ENCODE results near the gene EIF4B. TPM values are rescaled to one million over a fixed set of nuclear protein-coding genes. Genes with fewer than 3 reads are reported as not detected.

Gene EIF4B
- total and polyA plus RNA-seq, 2 of the 13 experiments (the other 11 are each of a cell fraction or from before 2014, with no cell fraction given): 416 to 548 TPM

DNA sequence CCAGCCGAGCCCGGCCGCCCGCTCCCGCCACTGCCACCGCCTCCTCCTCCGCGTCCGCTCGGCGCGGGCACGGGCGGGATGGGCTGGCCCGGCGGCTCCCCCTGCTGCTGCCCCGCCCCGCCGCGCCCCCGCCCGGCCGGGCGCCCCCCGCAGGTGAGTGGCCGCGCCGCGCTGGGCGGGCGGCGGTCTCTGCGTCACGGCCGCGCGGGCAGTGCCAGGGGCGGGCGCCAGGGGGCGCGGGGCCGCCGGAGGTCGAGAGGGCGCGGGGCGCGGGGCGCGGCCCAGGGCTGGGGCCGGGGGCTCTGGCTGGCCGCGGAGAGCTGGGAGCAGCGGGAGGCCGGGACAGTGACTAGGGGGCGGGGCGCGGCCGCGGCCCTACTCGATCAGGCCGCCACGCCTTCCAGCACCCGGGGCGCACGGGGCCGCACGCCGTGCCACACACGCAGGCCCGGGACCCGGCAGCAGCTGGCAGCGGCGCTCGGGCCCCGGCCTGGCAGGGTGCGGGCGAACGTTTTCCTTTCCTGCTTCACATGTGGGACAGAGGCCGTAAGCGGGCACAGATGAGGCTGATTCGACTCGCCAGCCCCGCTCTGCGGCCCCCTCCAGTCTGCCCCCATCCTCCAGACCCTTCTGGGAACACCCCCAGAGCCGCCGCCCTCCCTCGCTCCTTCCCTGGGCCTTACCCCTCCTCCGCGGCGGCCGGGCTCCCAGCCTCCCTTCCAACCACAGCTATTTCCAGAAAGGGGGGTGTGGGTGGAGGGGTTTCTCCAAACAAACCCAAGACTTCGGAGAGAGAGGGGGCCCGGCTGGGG is 41.2 kb downstream of the EIF4B start (continued):
- TF ChIP-seq, protein P1, sequence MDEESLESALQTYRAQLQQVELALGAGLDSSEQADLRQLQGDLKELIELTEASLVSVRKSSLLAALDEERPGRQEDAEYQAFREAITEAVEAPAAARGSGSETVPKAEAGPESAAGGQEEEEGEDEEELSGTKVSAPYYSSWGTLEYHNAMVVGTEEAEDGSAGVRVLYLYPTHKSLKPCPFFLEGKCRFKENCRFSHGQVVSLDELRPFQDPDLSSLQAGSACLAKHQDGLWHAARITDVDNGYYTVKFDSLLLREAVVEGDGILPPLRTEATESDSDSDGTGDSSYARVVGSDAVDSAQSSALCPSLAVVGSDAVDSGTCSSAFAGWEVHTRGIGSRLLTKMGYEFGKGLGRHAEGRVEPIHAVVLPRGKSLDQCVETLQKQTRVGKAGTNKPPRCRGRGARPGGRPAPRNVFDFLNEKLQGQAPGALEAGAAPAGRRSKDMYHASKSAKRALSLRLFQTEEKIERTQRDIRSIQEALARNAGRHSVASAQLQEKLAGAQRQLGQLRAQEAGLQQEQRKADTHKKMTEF (CRISPR knock-in tag; IDR thresholded peaks at IDR 0.05): 0 out of 2 replicates have a peak, but pooled peaks have one; percentile 16
- TF ChIP-seq HOXA3 (CRISPR knock-in tag; IDR thresholded peaks at IDR 0.05) (0 out of 2 replicates have a peak, but pooled peaks have one; percentile 39), ZNF772 (CRISPR knock-in tag; IDR thresholded peaks at IDR 0.05) (0 out of 2 replicates have a peak, but pooled peaks have one; percentile 17), ZFY (CRISPR knock-in tag; IDR thresholded peaks at IDR 0.05) (peak; percentile 79), HNRNPL (IDR thresholded peaks at IDR 0.05; ENCODE audit: low read depth, low read length) (peak; percentile 79; the same call in 1 of the 2 replicates), RBFOX2 (IDR thresholded peaks at IDR 0.05; ENCODE audit: low read depth, low read length) (peak; percentile 59), MAF1 (CRISPR knock-in tag; IDR thresholded peaks at IDR 0.05; ENCODE audit: borderline replicate concordance) (no peak), ATF7-NPFF (CRISPR knock-in tag; IDR thresholded peaks at IDR 0.05; ENCODE audit: low read depth) (0 out of 2 replicates have a peak, but pooled peaks have one; percentile 40), ZNF776 (CRISPR knock-in tag; IDR thresholded peaks at IDR 0.05) (no peak; the same call in 1 of the 2 replicates), KLF11 (CRISPR knock-in tag; IDR thresholded peaks at IDR 0.05) (no peak), SIN3A (IDR thresholded peaks at IDR 0.05; ENCODE audit: borderline replicate concordance, low read depth, low read length) (peak; percentile 44; the same call in 1 of the 2 replicates), MYC (CRISPR knock-in tag; IDR thresholded peaks at IDR 0.05; ENCODE audit: borderline replicate concordance) (0 out of 2 replicates have a peak, but pooled peaks have one; percentile 45), MAZ (IDR thresholded peaks at IDR 0.05; ENCODE audit: borderline replicate concordance, low read depth, low read length) (no peak; the same call in 1 of the 2 replicates), MAZ (CRISPR knock-in tag; IDR thresholded peaks at IDR 0.05; ENCODE audit: low read depth) (peak; percentile 52; the same call in 1 of the 2 replicates), ZNF180 (CRISPR knock-in tag; IDR thresholded peaks at IDR 0.05; ENCODE audit: borderline replicate concordance, low read depth) (no peak), MED1 (CRISPR knock-in tag; IDR thresholded peaks at IDR 0.05) (0 out of 2 replicates have a peak, but pooled peaks have one; percentile 7), MTF1 (CRISPR knock-in tag; IDR thresholded peaks at IDR 0.05) (no peak), FOXC1 (CRISPR knock-in tag; IDR thresholded peaks at IDR 0.05; ENCODE audit: borderline replicate concordance) (0 out of 2 replicates have a peak, but pooled peaks have one; percentile 51), SRSF1 (optimal IDR thresholded peaks at IDR 0.05; ENCODE audit: low read depth, low read length) (peak; percentile 16), RAD21 (CRISPR knock-in tag; IDR thresholded peaks at IDR 0.05) (0 out of 2 replicates have a peak, but pooled peaks have one; percentile 18), ZNF10 (CRISPR knock-in tag; IDR thresholded peaks at IDR 0.05; ENCODE audit: borderline replicate concordance, low read depth) (no peak)
- TF ChIP-seq, protein P2, sequence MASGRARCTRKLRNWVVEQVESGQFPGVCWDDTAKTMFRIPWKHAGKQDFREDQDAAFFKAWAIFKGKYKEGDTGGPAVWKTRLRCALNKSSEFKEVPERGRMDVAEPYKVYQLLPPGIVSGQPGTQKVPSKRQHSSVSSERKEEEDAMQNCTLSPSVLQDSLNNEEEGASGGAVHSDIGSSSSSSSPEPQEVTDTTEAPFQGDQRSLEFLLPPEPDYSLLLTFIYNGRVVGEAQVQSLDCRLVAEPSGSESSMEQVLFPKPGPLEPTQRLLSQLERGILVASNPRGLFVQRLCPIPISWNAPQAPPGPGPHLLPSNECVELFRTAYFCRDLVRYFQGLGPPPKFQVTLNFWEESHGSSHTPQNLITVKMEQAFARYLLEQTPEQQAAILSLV (CRISPR knock-in tag; IDR thresholded peaks at IDR 0.05; ENCODE audit: borderline replicate concordance): 0 out of 2 replicates have a peak, but pooled peaks have one; percentile 15
